Cardiac fibroblast (primary cell): ENCODE results near the gene CSTA.
A peak's percentile ranks its signal among the peaks of the same experiment; 100 is the strongest.

Experiments used
- DNase-seq, 2 donors: peaks; one replicate each; pipeline versions ENCODE4 v3.0.0 to v3.0.0-alpha.2; 2010; ENCODE audit warnings: low read depth in 2 of 2
- H3K4me3 ChIP-seq, 2 donors: replicated peaks in 1 of 2; 1 replicate in 1 of 2; 2 replicates in 1 of 2; pipeline ENCODE4 v1.5.1; 2011; ENCODE audit warnings: low read depth in 2 of 2, low read length in 2 of 2, mild to moderate bottlenecking in 2 of 2, moderate library complexity in 1 of 2
- CTCF ChIP-seq: IDR thresholded peaks from one replicate; pipeline ENCODE4 v1.5.1; 2011; ENCODE audit warnings: low read depth, mild to moderate bottlenecking, low read length, inconsistent platforms

Gene CSTA

GRCh38 chr3:122324871-122325323 lies at the start of gene CSTA:
Gene CSTA (plus strand): TSS chr3:122325248. CDS start chr3:122325293, 45 bp downstream.
- peak; percentile 11 to 66 for DNase-seq
- no peak within 1 kb of the TSS for H3K4me3 ChIP-seq
- no peak for TF ChIP-seq CTCF

GRCh38 chr3:122281891-122282290 lies 43.2 kb upstream of the CSTA start:
- TF ChIP-seq CTCF, result no peak
- no peak overlapping the region for H3K4me3 ChIP-seq
- DNase-seq, result no peak

GRCh38 chr3:122283796-122284445 lies 41.1 kb upstream of the CSTA start:
- TF ChIP-seq CTCF, result no peak
- H3K4me3 ChIP-seq, result no peak overlapping the region

GRCh38 chr3:122284486-122284885 lies 40.6 kb upstream of the CSTA start:
- H3K4me3 ChIP-seq, result no peak overlapping the region
- no peak for TF ChIP-seq CTCF
- no peak for DNase-seq

More at GRCh38 chr3:122283796-122284445, 41.1 kb upstream of the CSTA start:
- DNase-seq, result no peak

- no peak for TF ChIP-seq CTCF
- H3K4me3 ChIP-seq, result no peak overlapping the region
- no peak for DNase-seq
These were observed 30.7 kb upstream of the CSTA start for GRCh38 chr3:122294359-122294758.

GRCh38 chr3:122295266-122296062 lies 29.6 kb upstream of the CSTA start:
- TF ChIP-seq CTCF, result no peak
- no peak overlapping the region for H3K4me3 ChIP-seq
- DNase-seq, result no peak
